Panc1 (cell line): ENCODE results near the gene GPC3. TPM values are rescaled to one million over a fixed set of nuclear protein-coding genes. Genes with fewer than 3 reads are reported as not detected.

Source experiments
- ATAC-seq: fragments of 200-7000 bp; cut with Tn5 transposase; 2 replicates; pipeline ENCODE4 v1.9.1; 2020; ENCODE audit warnings: mild to moderate bottlenecking, moderate library complexity
- BruUV-seq: library from RNA; stranded (reverse); fragments of 400-500 nt; replicated peaks from 2 replicates; lab custom pipeline; 2021; lab: Mats Ljungman, UMichigan
- CTCF ChIA-PET: fragments of 300-600 bp; sonication (Branson Sonifier 250); formaldehyde crosslinking; loops from one replicate; lab custom pipeline; 2022; ENCODE audit warnings: antibody characterized with exemption; lab: Charles Lee
- POLR2A ChIA-PET: fragments of 300-600 bp; sonication (Branson Sonifier 250); formaldehyde crosslinking; loops from one replicate; lab custom pipeline; 2022; ENCODE audit warnings: antibody characterized with exemption; lab: Charles Lee
- DNase-seq: peaks from one replicate; pipeline ENCODE4 v3.0.0-alpha.2; 2010; ENCODE audit warnings: low read depth, low spot score
- H3K27ac ChIP-seq: 2 replicates; pipeline ENCODE4 v1.5.1; 2011; ENCODE audit warnings: mild to moderate bottlenecking, low read length, inconsistent platforms
- H3K27me3 ChIP-seq: fragments of 200-500 bp; sonication (Bioruptor generic); 2 replicates; pipeline ENCODE4 v1.6.0; 2014; ENCODE audit warnings: low read length, inconsistent platforms; ENCODE audit not compliant: control insufficient read depth, insufficient read depth
- H3K36me3 ChIP-seq: fragments of 200-500 bp; sonication (Bioruptor generic); 2 replicates; pipeline ENCODE4 v1.5.1; 2014; ENCODE audit warnings: inconsistent platforms, mild to moderate bottlenecking, low read length, moderate library complexity; ENCODE audit not compliant: control insufficient read depth, insufficient read depth
- H3K4me1 ChIP-seq: 2 replicates; pipeline ENCODE4 v1.5.1; 2011; ENCODE audit warnings: inconsistent platforms, mild to moderate bottlenecking, low read length, moderate library complexity; ENCODE audit not compliant: control insufficient read depth, insufficient read depth
- H3K4me3 ChIP-seq, 2 experiments: 2 replicates each; pipeline ENCODE4 v1.5.1; 2011 to 2012; ENCODE audit warnings: low read depth in 2 of 2, low read length in 2 of 2, mild to moderate bottlenecking in 2 of 2, inconsistent platforms in 1 of 2, moderate library complexity in 1 of 2
- H3K9me3 ChIP-seq: fragments of 200-500 bp; sonication (Bioruptor generic); 2 replicates; pipeline ENCODE4 v1.5.1; 2014; ENCODE audit warnings: low read depth, mild to moderate bottlenecking, inconsistent platforms, low read length, moderate library complexity; ENCODE audit not compliant: control insufficient read depth, insufficient read depth
- POLR2AphosphoS5 ChIP-seq: IDR thresholded peaks from 2 replicates; pipeline ENCODE4 v1.6.1; 2012; ENCODE audit warnings: mild to moderate bottlenecking, low read depth, low read length, moderate library complexity
- SIN3A ChIP-seq: IDR thresholded peaks from 2 replicates; pipeline ENCODE4 v1.6.1; 2012; ENCODE audit warnings: low read depth, mild to moderate bottlenecking, low read length, moderate library complexity, borderline replicate concordance; ENCODE audit not compliant: insufficient read depth
- TCF7L2 ChIP-seq: IDR thresholded peaks from 2 replicates; pipeline ENCODE4 v1.6.1; 2011; ENCODE audit warnings: mild to moderate bottlenecking, low read depth, low read length, inconsistent platforms
- in situ Hi-C: cut with HindIII; loops from 2 replicates; pipeline ENCODE4 v1.10.0; 2016; ENCODE audit warnings: low sequenced_read_pairs, low pct_unique_long_range_greater_than_20kb
- intact Hi-C: fragments of 100-400 bp; cut with micrococcal nuclease; formaldehyde crosslinking; loops from one replicate; pipeline ENCODE4 v1.10.0; 2022; ENCODE audit not compliant: unreplicated experiment
- total RNA-seq: library from RNA; stranded (reverse); gene quantifications from one replicate; pipeline ENCODE4 v1.2.1, GENCODE V29; 2021; ENCODE audit not compliant: unreplicated experiment
- TF ChIP-seq, protein P1 (sequence below), 2 experiments: IDR thresholded peaks; 2 replicates each; pipeline ENCODE4 v1.6.1; 2011 to 2012; ENCODE audit warnings: low read depth in 2 of 2, control low read depth in 1 of 2, low read length in 1 of 2, mild to moderate bottlenecking in 1 of 2, moderate library complexity in 1 of 2; ENCODE audit not compliant: insufficient read depth in 1 of 2
- TF ChIP-seq, protein P2 (sequence below): fragments of 450-650 bp; IDR thresholded peaks from 2 replicates; pipeline ENCODE4 v1.5.1; 2017; ENCODE audit warnings: mild to moderate bottlenecking

Gene GPC3
- total RNA-seq, 1 experiment from 2014 or later = 0.95 TPM

DNA sequence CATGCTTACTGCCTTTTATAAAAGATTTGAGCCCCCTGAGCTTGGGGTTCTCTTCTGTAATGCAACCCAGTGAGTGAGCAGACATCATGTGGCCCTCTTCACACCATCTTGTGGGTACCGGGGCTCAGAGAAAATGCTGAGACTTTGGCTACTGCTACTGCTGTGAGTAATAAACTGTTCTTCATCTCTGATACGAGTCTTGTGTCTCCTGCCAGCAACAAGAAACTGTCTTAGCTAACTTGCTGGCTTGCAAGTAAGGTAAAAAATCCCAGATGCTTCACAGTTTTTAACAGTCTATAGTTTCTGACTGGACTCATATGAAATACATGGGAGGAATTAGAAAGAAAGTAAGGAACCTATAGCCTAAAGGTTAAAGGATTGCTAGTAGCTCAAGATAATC, 148.3 kb downstream of the GPC3 start:
- BruUV-seq = no TSS peak
- Histone ChIP-seq H3K4me3 (no peak overlapping the region), H3K4me1 (no peaks in the 10 kb centered on the region), H3K27ac (no peak overlapping the region), H3K27me3 (no peaks in the 10 kb centered on the region; the same call in 1 of the 2 replicates), H3K36me3 (no peaks in the 10 kb centered on the region), H3K9me3 (no peaks in the 10 kb centered on the region)
- no peak for TF ChIP-seq SIN3A
- TF ChIP-seq, protein P1, sequence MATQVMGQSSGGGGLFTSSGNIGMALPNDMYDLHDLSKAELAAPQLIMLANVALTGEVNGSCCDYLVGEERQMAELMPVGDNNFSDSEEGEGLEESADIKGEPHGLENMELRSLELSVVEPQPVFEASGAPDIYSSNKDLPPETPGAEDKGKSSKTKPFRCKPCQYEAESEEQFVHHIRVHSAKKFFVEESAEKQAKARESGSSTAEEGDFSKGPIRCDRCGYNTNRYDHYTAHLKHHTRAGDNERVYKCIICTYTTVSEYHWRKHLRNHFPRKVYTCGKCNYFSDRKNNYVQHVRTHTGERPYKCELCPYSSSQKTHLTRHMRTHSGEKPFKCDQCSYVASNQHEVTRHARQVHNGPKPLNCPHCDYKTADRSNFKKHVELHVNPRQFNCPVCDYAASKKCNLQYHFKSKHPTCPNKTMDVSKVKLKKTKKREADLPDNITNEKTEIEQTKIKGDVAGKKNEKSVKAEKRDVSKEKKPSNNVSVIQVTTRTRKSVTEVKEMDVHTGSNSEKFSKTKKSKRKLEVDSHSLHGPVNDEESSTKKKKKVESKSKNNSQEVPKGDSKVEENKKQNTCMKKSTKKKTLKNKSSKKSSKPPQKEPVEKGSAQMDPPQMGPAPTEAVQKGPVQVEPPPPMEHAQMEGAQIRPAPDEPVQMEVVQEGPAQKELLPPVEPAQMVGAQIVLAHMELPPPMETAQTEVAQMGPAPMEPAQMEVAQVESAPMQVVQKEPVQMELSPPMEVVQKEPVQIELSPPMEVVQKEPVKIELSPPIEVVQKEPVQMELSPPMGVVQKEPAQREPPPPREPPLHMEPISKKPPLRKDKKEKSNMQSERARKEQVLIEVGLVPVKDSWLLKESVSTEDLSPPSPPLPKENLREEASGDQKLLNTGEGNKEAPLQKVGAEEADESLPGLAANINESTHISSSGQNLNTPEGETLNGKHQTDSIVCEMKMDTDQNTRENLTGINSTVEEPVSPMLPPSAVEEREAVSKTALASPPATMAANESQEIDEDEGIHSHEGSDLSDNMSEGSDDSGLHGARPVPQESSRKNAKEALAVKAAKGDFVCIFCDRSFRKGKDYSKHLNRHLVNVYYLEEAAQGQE (IDR thresholded peaks at IDR 0.05; ENCODE audit: insufficient read depth in 1 of 2, low read depth in 2 of 2, low read length in 1 of 2) = no peak
- no peak for TF ChIP-seq TCF7L2
- TF ChIP-seq, protein P2, sequence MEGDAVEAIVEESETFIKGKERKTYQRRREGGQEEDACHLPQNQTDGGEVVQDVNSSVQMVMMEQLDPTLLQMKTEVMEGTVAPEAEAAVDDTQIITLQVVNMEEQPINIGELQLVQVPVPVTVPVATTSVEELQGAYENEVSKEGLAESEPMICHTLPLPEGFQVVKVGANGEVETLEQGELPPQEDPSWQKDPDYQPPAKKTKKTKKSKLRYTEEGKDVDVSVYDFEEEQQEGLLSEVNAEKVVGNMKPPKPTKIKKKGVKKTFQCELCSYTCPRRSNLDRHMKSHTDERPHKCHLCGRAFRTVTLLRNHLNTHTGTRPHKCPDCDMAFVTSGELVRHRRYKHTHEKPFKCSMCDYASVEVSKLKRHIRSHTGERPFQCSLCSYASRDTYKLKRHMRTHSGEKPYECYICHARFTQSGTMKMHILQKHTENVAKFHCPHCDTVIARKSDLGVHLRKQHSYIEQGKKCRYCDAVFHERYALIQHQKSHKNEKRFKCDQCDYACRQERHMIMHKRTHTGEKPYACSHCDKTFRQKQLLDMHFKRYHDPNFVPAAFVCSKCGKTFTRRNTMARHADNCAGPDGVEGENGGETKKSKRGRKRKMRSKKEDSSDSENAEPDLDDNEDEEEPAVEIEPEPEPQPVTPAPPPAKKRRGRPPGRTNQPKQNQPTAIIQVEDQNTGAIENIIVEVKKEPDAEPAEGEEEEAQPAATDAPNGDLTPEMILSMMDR = no peak
- TF ChIP-seq POLR2AphosphoS5 = no peak
- in situ Hi-C loops = no loop called here
- intact Hi-C loops = loop anchor here (5.0 kb wide), 1 partner anchor 45 kb away; no protein-coding TSS in a partner anchor
- POLR2A ChIA-PET = no interaction called here
- ATAC-seq (no peak), DNase-seq (no peak)
- CTCF ChIA-PET = no interaction called here

DNA sequence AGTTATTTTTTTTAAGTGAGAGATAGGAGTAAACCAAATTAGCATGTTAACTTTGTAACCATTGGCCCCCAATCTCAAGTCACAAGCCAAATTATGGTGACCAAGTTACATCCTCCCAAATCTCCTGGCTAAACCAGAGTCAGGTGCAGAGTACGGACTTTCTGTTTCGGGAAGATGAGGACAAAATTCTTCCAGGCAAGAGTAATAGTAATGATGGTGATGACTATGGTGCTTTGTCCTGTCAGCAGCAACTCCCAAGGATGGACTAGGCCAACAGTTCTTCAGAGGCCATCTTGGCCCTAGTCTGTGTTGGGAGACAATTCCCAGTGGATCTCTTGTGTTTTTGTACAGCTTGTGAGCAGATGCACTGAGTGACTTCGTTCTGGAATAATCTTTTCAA, 148.8 kb downstream of the GPC3 start:
- Histone ChIP-seq H3K36me3 (no peaks in the 10 kb centered on the region), H3K4me1 (no peaks in the 10 kb centered on the region), H3K27ac (no peak overlapping the region), H3K9me3 (no peaks in the 10 kb centered on the region), H3K27me3 (no peaks in the 10 kb centered on the region; the same call in 1 of the 2 replicates), H3K4me3 (no peak overlapping the region)
- BruUV-seq = no TSS peak
- CTCF ChIA-PET = no interaction called here
- intact Hi-C loops = loop anchor here (5.0 kb wide), 1 partner anchor 44 kb away; no protein-coding TSS in a partner anchor
- DNase-seq (no peak), ATAC-seq (no peak)
- TF ChIP-seq TCF7L2 = no peak
- TF ChIP-seq POLR2AphosphoS5 = no peak
- no peak for TF ChIP-seq SIN3A
- TF ChIP-seq, protein P2 = no peak
- TF ChIP-seq, protein P1 (IDR thresholded peaks at IDR 0.05; ENCODE audit: insufficient read depth in 1 of 2, low read depth in 2 of 2, low read length in 1 of 2) = no peak
- in situ Hi-C loops = no loop called here
- POLR2A ChIA-PET = no interaction called here
